ENCODE data around the gene OAS2. TPM values are rescaled to one million over a fixed set of nuclear protein-coding genes. Genes with fewer than 3 reads are reported as not detected.

OAS2 gene
- total and polyA plus RNA-seq, 2 of the 8 experiments (the other 6 are each of a cell fraction or from before 2014, with no cell fraction given): 0.06 TPM; not detected in 1

GRCh38 chr12:112977641-112978040 is 678 bp upstream of the OAS2 start:
- H3K4me2 ChIP-seq (ENCODE audit: insufficient read depth in 1 of 2, low read depth in 2 of 2, low read length in 2 of 2): no peak overlapping the region
- WGBS, 2 experiments (ENCODE audit: extremely low coverage in 1 of 2, insufficient coverage in 1 of 2, insufficient read length in 1 of 2, insufficient replicate concordance in 2 of 2, low coverage in 1 of 2, low lambda C conversion rate in 2 of 2, missing lambda C conversion rate in 1 of 2): 79% methylated on average over 8 of the region's 8 CpGs; no CpG with 5 or more reads in 1 of the 2 experiments
- no peak for FAIRE-seq
- no peak for TF ChIP-seq BACH1 (IDR thresholded peaks at IDR 0.05; ENCODE audit: low read length)
- no peak for TF ChIP-seq GABPA (IDR thresholded peaks at IDR 0.05; ENCODE audit: borderline replicate concordance, insufficient read depth, low read length)
- no peak for TF ChIP-seq SRF (IDR thresholded peaks at IDR 0.05; ENCODE audit: low read depth, low read length)
- TF ChIP-seq CEBPB (IDR thresholded peaks at IDR 0.05; ENCODE audit: low read depth, low read length): no peak
- no peak for TF ChIP-seq CHD2 (IDR thresholded peaks at IDR 0.05; ENCODE audit: low read length)
- TF ChIP-seq KDM1A (IDR thresholded peaks at IDR 0.05; ENCODE audit: borderline replicate concordance, low read length): no peak

More at GRCh38 chr12:112977641-112978040, 678 bp upstream of the OAS2 start:
- no peak overlapping the region for H3K23ac ChIP-seq (ENCODE audit: insufficient read length)
- CTCF ChIA-PET (ENCODE audit: partially characterized antibody): interaction anchor here (0.6 to 4.1 kb wide), 7 partner anchors 8 to 460 kb away, joined by 3 to 24 read pairs (median 3); no protein-coding TSS in a partner anchor
- no peaks in the 10 kb centered on the region for H3K79me1 ChIP-seq (ENCODE audit: low read depth, low read length)
- H3K79me2 ChIP-seq (ENCODE audit: control insufficient read depth in 1 of 2, insufficient read depth in 2 of 2, low read length in 2 of 2): no peaks in the 10 kb centered on the region
- DNase-seq (ENCODE audit: low read depth in 1 of 2, low spot score in 2 of 2): no peak
- no peak overlapping the region for H4K5ac ChIP-seq (ENCODE audit: insufficient read length, low read depth, low read length)
- H3K23me2 ChIP-seq (ENCODE audit: low read depth, low read length): no peaks in the 10 kb centered on the region
- no peak overlapping the region for H3K14ac ChIP-seq (ENCODE audit: insufficient read length)
- H3K4ac ChIP-seq (replicated peaks; ENCODE audit: insufficient read length, low read depth, low read length): no peak overlapping the region
- H4K20me1 ChIP-seq (replicated peaks in 1 of 2; ENCODE audit: control insufficient read depth in 1 of 2, insufficient read depth in 2 of 2, low read length in 2 of 2): no peaks in the 10 kb centered on the region
- H3K27ac ChIP-seq (ENCODE audit: low read depth, low read length): no peak overlapping the region
- H3K27me3 ChIP-seq (replicated peaks in 1 of 4; ENCODE audit: control insufficient read depth in 3 of 4, extremely low read depth in 1 of 4, insufficient read depth in 3 of 4, low read length in 3 of 4): no peaks in the 10 kb centered on the region; a peak in 2 of 7 replicates
- no peak overlapping the region for H3K9ac ChIP-seq (replicated peaks in 1 of 4; ENCODE audit: extremely low read depth in 1 of 4, low read depth in 3 of 4, low read length in 3 of 4)
- no peak overlapping the region for H4K91ac ChIP-seq (replicated peaks; ENCODE audit: insufficient read length, low read length)
- peak overlapping the region; percentile 93; the same call in 1 of the 2 replicates for H2AFZ ChIP-seq (ENCODE audit: low read length)
- H2BK15ac ChIP-seq (ENCODE audit: low read length): no peak overlapping the region
- peaks cover 0 to 5% (median 0%) of the 10 kb centered on the region in 4 experiments; a peak in 1 of 7 replicates for H3K4me1 ChIP-seq (replicated peaks in 1 of 4; ENCODE audit: control insufficient read depth in 3 of 4, insufficient read depth in 4 of 4, low read length in 3 of 4)
- no peak overlapping the region for H2BK20ac ChIP-seq (ENCODE audit: low read length)
- POLR2A ChIA-PET (ENCODE audit: partially characterized antibody): no interaction called here
- peak overlapping the region; percentile 18; the same call in 1 of the 2 replicates for H4K8ac ChIP-seq (ENCODE audit: extremely low read depth, insufficient read depth, low read length)
- H3K9me3 ChIP-seq (ENCODE audit: insufficient read depth in 2 of 2, low read depth in 1 of 2, low read length in 1 of 2): no peaks in the 10 kb centered on the region
- no peak overlapping the region for H2BK12ac ChIP-seq (ENCODE audit: low read depth, low read length)
- H2AK5ac ChIP-seq (ENCODE audit: low read depth, low read length): no peak overlapping the region
- H2BK5ac ChIP-seq (ENCODE audit: low read depth, low read length): no peak overlapping the region
- H3K4me3 ChIP-seq (ENCODE audit: extremely low read depth in 1 of 4, insufficient read depth in 2 of 4, low read depth in 3 of 4, low read length in 4 of 4): no peak overlapping the region
- H3K56ac ChIP-seq (replicated peaks; ENCODE audit: insufficient read length, low read depth, low read length): no peak overlapping the region
- no peak overlapping the region for H3K18ac ChIP-seq (ENCODE audit: extremely low read depth, low read length)
- no peak overlapping the region for H2BK120ac ChIP-seq (replicated peaks; ENCODE audit: low read depth, low read length)
- H3K36me3 ChIP-seq (ENCODE audit: control insufficient read depth in 2 of 4, insufficient read depth in 4 of 4, low read length in 3 of 4): no peaks in the 10 kb centered on the region
